Measurements from ENCODE around the gene CXCR5. TPM values are rescaled to one million over a fixed set of nuclear protein-coding genes. Genes with fewer than 3 reads are reported as not detected.

Gene CXCR5
- total RNA-seq, 2 experiments from 2014 or later = 0.60 to 0.92 TPM

DNA sequence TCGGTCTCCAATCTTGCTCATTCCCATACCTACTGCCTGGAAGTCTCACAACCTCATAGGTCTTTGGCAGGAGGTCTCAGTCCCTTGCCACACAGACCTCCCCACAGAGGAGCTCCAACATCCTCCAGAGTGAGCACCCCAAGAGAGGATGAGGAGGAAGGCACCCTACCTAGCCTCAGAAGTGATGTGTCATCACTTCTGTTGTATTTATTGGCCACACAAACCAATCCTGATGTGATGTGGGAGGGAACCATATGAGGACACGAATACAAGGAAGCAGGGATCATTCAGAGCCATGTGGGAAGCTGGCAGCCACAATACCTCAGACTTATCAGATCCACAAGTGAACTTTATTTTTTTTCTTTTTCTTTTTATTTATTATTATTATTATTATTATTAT, 63.4 kb downstream of the CXCR5 start:
- TF ChIP-seq, protein P1, sequence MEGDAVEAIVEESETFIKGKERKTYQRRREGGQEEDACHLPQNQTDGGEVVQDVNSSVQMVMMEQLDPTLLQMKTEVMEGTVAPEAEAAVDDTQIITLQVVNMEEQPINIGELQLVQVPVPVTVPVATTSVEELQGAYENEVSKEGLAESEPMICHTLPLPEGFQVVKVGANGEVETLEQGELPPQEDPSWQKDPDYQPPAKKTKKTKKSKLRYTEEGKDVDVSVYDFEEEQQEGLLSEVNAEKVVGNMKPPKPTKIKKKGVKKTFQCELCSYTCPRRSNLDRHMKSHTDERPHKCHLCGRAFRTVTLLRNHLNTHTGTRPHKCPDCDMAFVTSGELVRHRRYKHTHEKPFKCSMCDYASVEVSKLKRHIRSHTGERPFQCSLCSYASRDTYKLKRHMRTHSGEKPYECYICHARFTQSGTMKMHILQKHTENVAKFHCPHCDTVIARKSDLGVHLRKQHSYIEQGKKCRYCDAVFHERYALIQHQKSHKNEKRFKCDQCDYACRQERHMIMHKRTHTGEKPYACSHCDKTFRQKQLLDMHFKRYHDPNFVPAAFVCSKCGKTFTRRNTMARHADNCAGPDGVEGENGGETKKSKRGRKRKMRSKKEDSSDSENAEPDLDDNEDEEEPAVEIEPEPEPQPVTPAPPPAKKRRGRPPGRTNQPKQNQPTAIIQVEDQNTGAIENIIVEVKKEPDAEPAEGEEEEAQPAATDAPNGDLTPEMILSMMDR (IDR thresholded peaks at IDR 0.05) = no peak
- Mint-ChIP-seq H3K27ac (no peak overlapping the region), H3K4me1 (ENCODE audit: low read depth) (peaks cover 5% of the 10 kb centered on the region), H3K36me3 (ENCODE audit: low read depth) (no peaks in the 10 kb centered on the region), H3K9me3 (no peaks in the 10 kb centered on the region), H3K27me3 (no peaks in the 10 kb centered on the region), H3K4me3 (no peak overlapping the region)
- ATAC-seq (no peak), DNase-seq (no peak)
- CTCF ChIA-PET = interaction anchor here (1.5 to 3.8 kb wide), 3 partner anchors 10 to 257 kb away, joined by 6 to 18 read pairs (median 6); no protein-coding TSS in a partner anchor
- POLR2A ChIA-PET = interaction anchor here (1.0 kb wide), 1 partner anchor 156 kb away, joined by 3 read pairs; the partner anchor contains the start of gene DDX6
- intact Hi-C loops (cut with micrococcal nuclease) = loop anchor here (5.0 kb wide), 1 partner anchor 240 kb away; no protein-coding TSS in a partner anchor

Small RNAs within 50 kb of the gene (microRNA-seq; reads per million reads assigned to microRNA genes)
- not detected for gene MIR4492 (ENCODE audit: borderline microRNAs expressed, borderline replicate concordance)

Other genes with a start within 250 kb of the CXCR5 start
- not detected for gene TREH, start 204.2 kb upstream of the CXCR5 start, total RNA-seq
- 100 to 1,000 TPM; 155 to 158 TPM for gene DDX6, start 92.7 kb upstream of the CXCR5 start, total RNA-seq
- 10 to 100 TPM; 35.9 to 38.8 TPM for gene BCL9L, start 42.0 kb downstream of the CXCR5 start, total RNA-seq
- 1 to 10 TPM; 1.5 to 2.2 TPM for gene UPK2, start 72.4 kb downstream of the CXCR5 start, total RNA-seq
- not detected for gene FOXR1, start 87.9 kb downstream of the CXCR5 start, total RNA-seq
- gene CENATAC, start 114.2 kb downstream of the CXCR5 start, total RNA-seq = 10 to 100 TPM; 22.0 to 24.1 TPM
- gene RPS25, start 134.5 kb downstream of the CXCR5 start, total RNA-seq = 1,000 to 10,000 TPM; 1,901 to 1,911 TPM
- gene TRAPPC4, start 134.9 kb downstream of the CXCR5 start, total RNA-seq = 10 to 100 TPM; 69.5 to 71.4 TPM
- gene SLC37A4, start 147.0 kb downstream of the CXCR5 start, total RNA-seq = 10 to 100 TPM; 32.4 to 35.2 TPM
- 100 to 1,000 TPM in 1 of 2 experiments, 10 to 100 TPM in 1; 92.4 to 101 TPM for gene HYOU1, start 173.3 kb downstream of the CXCR5 start, total RNA-seq
- 10 to 100 TPM; 17.1 to 17.2 TPM for gene VPS11, start 183.9 kb downstream of the CXCR5 start, total RNA-seq
- gene HMBS, start 201.0 kb downstream of the CXCR5 start, total RNA-seq = 10 to 100 TPM; 33.6 to 36.1 TPM
- 10 to 100 TPM; 51.1 to 52.2 TPM for gene DPAGT1, start 218.0 kb downstream of the CXCR5 start, total RNA-seq
- gene C2CD2L, start 223.5 kb downstream of the CXCR5 start, total RNA-seq = 10 to 100 TPM; 14.2 to 17.7 TPM
- 10 to 100 TPM; 23.9 to 26.5 TPM for gene HINFP, start 237.7 kb downstream of the CXCR5 start, total RNA-seq